ENCODE data around the gene COBLL1.

Gene COBLL1

GRCh38 chr2:164818149-164819136, 23.2 kb downstream of the COBLL1 start:
- DNase-seq (ENCODE audit: low read depth) = no peak

- no peak for DNase-seq (ENCODE audit: low read depth)
Measured at GRCh38 chr2:164816900-164817299, 24.7 kb downstream of the COBLL1 start.

GRCh38 chr2:164816046-164816445, 25.6 kb downstream of the COBLL1 start:
- DNase-seq (ENCODE audit: low read depth) = no peak

DNA sequence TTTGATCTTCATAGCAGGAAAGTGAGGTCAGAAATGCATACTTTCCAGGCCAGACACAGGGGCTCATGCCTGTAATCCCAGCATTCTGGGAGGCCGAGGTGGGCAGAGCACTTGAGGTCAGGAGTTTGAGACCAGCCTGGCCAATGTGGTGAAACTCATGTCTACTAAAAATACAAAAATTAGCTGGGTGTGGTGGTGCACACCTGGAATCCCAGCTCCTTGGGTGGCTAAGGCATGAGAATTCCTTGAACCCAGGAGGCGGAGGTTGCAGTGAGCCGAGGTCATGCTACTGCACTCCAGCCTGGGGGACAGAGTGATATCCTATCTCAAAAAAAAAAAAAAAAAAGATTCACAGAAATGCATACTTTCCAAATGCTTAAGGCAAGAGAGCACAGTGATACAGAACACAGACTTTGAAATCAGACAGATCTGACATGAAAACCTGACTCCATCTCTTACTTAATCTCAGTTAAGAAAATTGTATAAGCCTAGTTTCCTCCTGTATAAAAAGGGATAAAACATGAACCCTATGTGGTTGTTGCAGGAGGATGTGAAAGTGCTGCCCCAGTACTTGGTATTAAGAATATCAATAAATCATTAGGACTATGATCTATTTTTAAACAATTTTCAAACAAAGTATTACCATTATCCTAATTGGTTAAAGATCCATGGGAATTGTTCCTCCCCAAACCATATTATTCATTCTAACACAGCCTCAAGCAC, 26.4 kb downstream of the COBLL1 start:
- DNase-seq (ENCODE audit: low read depth) = no peak

DNA sequence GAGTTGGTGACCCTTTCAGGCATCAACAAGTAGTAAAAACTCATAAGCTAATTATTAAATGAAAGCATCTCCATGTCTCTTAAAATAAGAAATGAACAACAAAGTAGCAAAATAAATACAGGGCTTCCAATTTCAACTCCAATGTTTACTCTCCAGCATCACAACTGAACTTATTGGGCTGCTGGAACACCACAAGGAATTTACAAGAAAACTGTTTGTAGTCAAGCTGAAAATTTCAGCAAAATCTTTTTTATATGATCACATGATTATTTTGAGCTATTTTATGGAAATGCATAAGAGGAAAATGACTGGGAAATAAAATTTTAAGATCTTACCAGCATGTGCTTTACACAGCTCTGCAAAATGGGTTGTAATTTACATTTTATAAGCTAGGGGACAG, 28.1 kb downstream of the COBLL1 start:
- no peak for DNase-seq (ENCODE audit: low read depth)

- DNase-seq (ENCODE audit: low read depth) = no peak
Measured at GRCh38 chr2:164812378-164812777, 29.2 kb downstream of the COBLL1 start.

DNA sequence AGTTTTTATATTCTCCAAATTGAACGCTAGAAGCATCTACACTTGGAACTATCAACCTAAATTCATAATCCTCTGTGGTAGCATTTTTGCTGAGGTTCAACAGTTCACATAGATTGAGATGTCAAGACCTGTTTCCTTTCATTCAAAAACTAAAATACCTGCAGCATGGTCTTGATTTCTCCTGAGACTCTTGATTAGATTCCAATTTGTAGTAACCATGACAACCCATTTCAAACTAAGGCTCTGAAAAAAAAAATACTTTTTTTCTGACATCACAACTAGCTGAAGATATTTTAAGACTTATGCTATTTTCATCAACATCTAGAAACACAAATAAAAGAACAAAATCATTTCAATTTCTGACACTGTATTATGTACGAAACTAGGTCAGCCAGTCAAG, 29.8 kb downstream of the COBLL1 start:
- DNase-seq (ENCODE audit: low read depth) = no peak

DNA sequence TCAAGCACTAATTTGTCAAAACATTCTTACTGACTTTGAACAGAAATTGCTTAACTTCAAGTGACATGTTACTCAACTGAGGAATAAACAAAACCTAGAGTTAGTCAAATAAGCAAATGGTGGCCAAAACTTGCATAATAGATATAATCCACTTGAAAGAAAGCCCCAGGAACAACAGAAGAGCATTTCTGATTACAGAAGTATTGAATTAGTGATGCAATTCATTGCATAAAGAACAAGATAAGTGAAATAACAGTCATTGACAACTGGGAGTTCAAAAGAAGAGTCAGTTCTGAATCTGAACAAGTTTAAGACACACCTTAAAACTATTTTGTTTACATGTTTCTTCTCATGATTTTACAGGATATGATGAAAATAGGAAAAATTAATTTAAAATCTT, 30.8 kb downstream of the COBLL1 start:
- DNase-seq (ENCODE audit: low read depth) = no peak

DNA sequence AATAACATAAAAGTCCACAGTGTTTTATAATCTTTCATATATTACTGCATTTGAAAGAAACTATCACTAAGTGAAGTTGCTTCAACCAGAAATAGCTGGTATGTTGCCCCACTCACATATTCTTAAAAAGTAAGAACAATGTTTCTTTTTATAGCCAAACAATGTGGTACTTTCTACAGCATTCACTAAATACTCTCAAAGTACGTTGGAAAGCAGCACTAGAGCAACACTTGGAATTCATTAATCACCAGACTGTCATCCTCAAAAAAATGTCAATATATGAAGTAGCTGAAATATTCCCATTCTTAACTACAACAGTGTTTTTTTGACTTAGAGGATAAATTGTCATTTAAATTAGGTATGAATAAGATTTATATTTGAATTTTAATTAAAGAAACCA, 32.8 kb downstream of the COBLL1 start:
- no peak for DNase-seq (ENCODE audit: low read depth)

DNA sequence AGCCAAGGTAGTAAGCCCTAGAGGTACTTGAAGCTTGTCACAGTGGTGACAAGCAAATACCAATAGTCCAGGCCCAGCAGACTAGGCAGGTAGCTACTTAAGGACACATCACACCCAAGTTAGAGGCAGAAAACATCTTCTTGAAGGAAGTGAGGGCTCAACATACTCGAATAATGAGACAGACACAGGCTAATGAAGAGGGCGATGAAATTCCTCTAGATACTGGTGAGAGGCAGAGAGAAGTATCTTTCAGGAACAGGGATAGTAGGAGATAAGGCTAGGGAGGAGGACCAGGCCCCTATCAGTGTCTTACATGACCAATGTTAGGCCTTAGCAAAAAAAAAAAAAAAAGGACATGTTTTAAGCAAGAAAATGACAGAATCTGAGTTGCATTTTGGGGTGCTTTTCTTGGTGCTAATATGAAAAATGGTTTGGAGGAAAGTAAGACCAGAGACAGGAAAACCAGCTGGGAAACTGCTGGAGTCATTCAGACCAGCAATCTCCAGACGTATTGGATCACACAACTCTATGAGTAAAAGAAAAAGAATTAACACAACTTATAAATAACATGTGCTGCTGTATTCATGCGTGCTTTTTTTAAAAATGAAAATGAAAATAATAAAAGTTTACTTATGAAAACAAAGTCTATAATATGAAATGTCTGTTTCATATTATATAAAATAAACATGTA, 37.7 kb downstream of the COBLL1 start:
- DNase-seq (ENCODE audit: low read depth) = no peak

- no peak for DNase-seq (ENCODE audit: low read depth)
Measured at GRCh38 chr2:164802095-164802707, 39.4 kb downstream of the COBLL1 start.

- no peak for DNase-seq (ENCODE audit: low read depth)
Measured at GRCh38 chr2:164800572-164800971, 41.1 kb downstream of the COBLL1 start.

DNA sequence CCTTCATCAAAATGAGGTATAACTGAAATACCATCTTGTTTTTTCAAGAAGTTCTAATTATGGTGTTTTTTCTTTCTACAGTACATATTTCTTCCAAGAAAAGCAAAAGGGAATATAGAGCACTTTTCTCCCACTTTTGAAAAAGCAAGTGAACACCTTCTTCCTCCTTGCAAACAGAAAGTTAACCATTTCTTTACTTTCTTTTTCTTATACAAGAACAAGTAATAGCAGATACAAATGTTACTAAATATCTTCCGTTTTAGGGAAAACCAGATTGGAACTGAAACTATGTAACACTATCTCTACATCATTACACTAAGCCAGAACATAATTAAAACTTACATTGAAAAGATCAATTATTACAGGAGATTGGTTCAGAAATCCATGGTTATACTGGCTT, 44.0 kb downstream of the COBLL1 start:
- DNase-seq (ENCODE audit: low read depth) = no peak

- DNase-seq (ENCODE audit: low read depth) = no peak
Measured at GRCh38 chr2:164796999-164797398, 44.6 kb downstream of the COBLL1 start.

- no peak for DNase-seq (ENCODE audit: low read depth)
Measured at GRCh38 chr2:164794432-164795231, 47.0 kb downstream of the COBLL1 start.

DNA sequence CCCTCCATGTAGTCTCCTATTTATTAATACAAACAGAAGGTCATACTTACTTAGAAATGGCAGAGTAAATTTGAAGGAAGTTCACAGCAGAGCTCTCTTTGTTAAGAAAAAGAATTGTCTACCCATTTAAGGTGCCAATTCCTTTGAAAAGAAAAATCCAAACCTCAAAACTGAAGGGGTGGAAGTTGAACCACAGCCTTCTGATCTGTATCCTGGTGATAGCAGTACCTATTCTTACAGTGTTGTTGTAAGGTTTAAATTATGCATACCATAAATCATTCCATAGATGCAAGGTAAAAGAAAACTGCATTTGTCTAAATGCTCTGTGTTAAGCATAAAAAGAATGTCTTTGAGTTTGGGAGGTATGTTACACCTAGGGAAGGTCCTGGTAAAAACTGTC, 47.6 kb downstream of the COBLL1 start:
- no peak for DNase-seq (ENCODE audit: low read depth)

- DNase-seq (ENCODE audit: low read depth) = no peak
Measured at GRCh38 chr2:164793529-164793928, 48.1 kb downstream of the COBLL1 start.

DNA sequence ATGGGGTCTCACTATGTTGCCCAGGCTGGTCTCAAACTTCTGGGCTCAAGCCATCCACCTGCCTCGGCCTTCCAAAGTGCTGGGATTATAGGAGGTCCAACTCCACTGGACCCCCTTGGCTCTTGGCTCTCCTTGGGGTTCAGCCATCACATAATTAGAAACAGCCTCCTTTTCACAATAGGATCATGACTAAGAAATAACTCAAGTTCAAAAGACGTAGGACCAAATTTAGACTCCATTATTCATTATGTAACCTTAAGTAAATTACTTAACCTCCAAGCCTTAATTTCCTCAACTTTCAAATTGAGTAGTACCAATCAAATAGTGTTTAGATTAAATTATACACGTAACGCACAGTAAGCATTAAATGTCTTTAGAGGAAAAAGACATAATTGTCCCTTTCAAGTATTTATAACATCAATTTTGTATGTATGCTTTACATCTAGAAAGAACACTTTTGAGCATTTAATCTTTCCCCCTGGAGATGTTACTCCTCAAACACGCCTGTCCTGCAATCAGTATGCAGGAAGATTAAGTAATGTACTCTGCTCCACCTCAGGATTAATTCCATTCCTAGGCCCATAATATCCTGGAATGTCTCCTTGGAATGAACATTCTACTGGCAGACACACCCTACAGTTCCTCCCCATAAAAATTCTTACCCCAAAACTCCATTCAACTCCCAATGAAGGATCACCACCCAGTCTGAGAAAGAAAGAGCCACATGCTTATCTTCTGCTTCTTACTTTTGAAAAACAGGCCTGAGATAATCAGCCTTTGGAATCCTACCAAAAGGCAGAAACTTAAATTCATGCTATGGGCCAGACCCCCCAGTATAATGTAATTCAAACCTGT, 49.1 kb downstream of the COBLL1 start:
- DNase-seq (ENCODE audit: low read depth) = peak; percentile 58

- no peak for DNase-seq (ENCODE audit: low read depth)
Measured at GRCh38 chr2:164789968-164790367, 51.7 kb downstream of the COBLL1 start.

GRCh38 chr2:164786787-164787186, 54.8 kb downstream of the COBLL1 start:
- DNase-seq (ENCODE audit: low read depth) = no peak

All from HS-27A (cell line).